Neural progenitor cell (in vitro differentiated cells): ENCODE data around the gene UBE2J1. TPM values are rescaled to one million over a fixed set of nuclear protein-coding genes. Genes with fewer than 3 reads are reported as not detected.

Experiments
- DNase-seq: peaks from one replicate; pipeline ENCODE4 v3.0.0-alpha.2; 2016; ENCODE audit warnings: low spot score
- H2AFZ ChIP-seq: fragments of 200-600 bp; sonication (generic); replicated peaks from 2 replicates; pipeline ENCODE4 v1.6.1; 2016; ENCODE audit warnings: antibody characterized with exemption
- H3F3A ChIP-seq: fragments of 200-600 bp; sonication (generic); 2 replicates; pipeline ENCODE4 v1.6.1; 2016; ENCODE audit warnings: antibody characterized with exemption, low read depth
- H3K27ac ChIP-seq: fragments of 200-600 bp; sonication (generic); 2 replicates; pipeline ENCODE4 v1.5.1; 2016; ENCODE audit warnings: mild to moderate bottlenecking
- H3K27me3 ChIP-seq: fragments of 200-600 bp; sonication (generic); 2 replicates; pipeline ENCODE4 v1.6.1; 2016; ENCODE audit warnings: mild to moderate bottlenecking, moderate library complexity
- H3K36me3 ChIP-seq: fragments of 200-600 bp; sonication (generic); 2 replicates; pipeline ENCODE4 v1.5.1; 2016
- H3K4me1 ChIP-seq: fragments of 200-600 bp; sonication (generic); 2 replicates; pipeline ENCODE4 v1.6.1; 2016; ENCODE audit warnings: mixed run types
- H3K4me2 ChIP-seq: fragments of 200-600 bp; sonication (generic); 2 replicates; pipeline ENCODE4 v1.6.1; 2016
- H3K4me3 ChIP-seq: fragments of 200-600 bp; sonication (generic); 2 replicates; pipeline ENCODE4 v1.5.1; 2016
- H3K79me2 ChIP-seq: fragments of 200-600 bp; sonication (generic); 2 replicates; pipeline ENCODE4 v1.6.1; 2016; ENCODE audit warnings: low read depth
- H3K9ac ChIP-seq: fragments of 200-600 bp; sonication (generic); 2 replicates; pipeline ENCODE4 v1.6.1; 2016
- H3K9me3 ChIP-seq: fragments of 200-600 bp; sonication (generic); 2 replicates; pipeline ENCODE4 v1.5.1; 2016; ENCODE audit warnings: low read depth
- H4K20me1 ChIP-seq: fragments of 200-600 bp; sonication (generic); 2 replicates; pipeline ENCODE4 v1.6.1; 2016; ENCODE audit warnings: low read depth
- H3K27ac Mint-ChIP-seq: 3 replicates; pipeline ENCODE4 v1.8.0; 2021; ENCODE audit warnings: mixed read lengths
- H3K27me3 Mint-ChIP-seq: 2 replicates; pipeline ENCODE4 v1.8.0; 2022; ENCODE audit warnings: low read depth, mild to moderate bottlenecking, inconsistent platforms, moderate library complexity, mixed read lengths; ENCODE audit not compliant: insufficient read depth
- H3K36me3 Mint-ChIP-seq: 3 replicates; pipeline ENCODE4 v1.8.0; 2021; ENCODE audit warnings: mixed read lengths
- H3K4me1 Mint-ChIP-seq: 3 replicates; pipeline ENCODE4 v1.8.0; 2021; ENCODE audit warnings: mixed read lengths
- H3K4me3 Mint-ChIP-seq: 3 replicates; pipeline ENCODE4 v1.8.0; 2021; ENCODE audit warnings: mild to moderate bottlenecking, moderate library complexity, mixed read lengths
- H3K9me3 Mint-ChIP-seq: 3 replicates; pipeline ENCODE4 v1.8.0; 2020; ENCODE audit warnings: mixed read lengths
- EZH2 ChIP-seq: fragments of 200-600 bp; sonication (generic); IDR thresholded peaks from 2 replicates; pipeline ENCODE4 v1.6.1; 2017; ENCODE audit warnings: antibody characterized with exemption, mild to moderate bottlenecking, moderate library complexity
- EZH2phosphoT487 ChIP-seq: fragments of 200-600 bp; sonication (generic); IDR thresholded peaks from 2 replicates; pipeline ENCODE4 v1.6.1; 2017; ENCODE audit warnings: antibody characterized with exemption
- total RNA-seq: library from RNA; depleted of rRNA; stranded (reverse); fragments of >200 nt; gene quantifications from 2 replicates; pipeline ENCODE4 v1.2.3, GENCODE V29; 2015; ENCODE audit warnings: low replicate concordance
- TF ChIP-seq, protein P1 (sequence below): fragments of 200-600 bp; sonication (generic); IDR thresholded peaks from 2 replicates; pipeline ENCODE4 v1.5.1; 2017; ENCODE audit warnings: antibody characterized with exemption, mild to moderate bottlenecking

UBE2J1 gene
- total RNA-seq, 1 donor from 2014 or later = 43.0 TPM

DNA sequence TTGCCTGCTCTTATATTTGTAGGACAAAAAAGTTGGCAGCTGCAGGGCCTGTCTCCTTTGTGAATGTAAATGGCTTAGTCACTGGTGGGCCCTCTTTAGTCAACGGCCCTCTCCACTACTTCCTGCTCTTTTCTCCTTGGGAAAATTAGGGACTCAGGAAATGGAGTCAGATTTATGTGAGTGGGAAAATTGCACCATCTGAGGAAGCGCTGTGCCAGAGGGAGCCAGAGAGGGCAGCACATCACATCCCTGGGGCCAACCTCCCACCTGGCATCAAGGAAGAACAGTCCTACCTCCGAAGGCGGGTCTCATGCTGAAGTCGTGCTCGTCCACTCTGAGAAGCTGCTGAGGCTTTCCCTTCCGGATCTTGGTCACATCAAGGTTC, 53.1 kb downstream of the UBE2J1 start:
- Histone ChIP-seq H3K79me2 (no peaks in the 10 kb centered on the region), H3K9me3 (no peaks in the 10 kb centered on the region), H3K27me3 (no peaks in the 10 kb centered on the region), H3K4me3 (no peak overlapping the region), H3K36me3 (no peaks in the 10 kb centered on the region), H3K4me2 (no peak overlapping the region), H2AFZ (no peak overlapping the region), H3K27ac (no peak overlapping the region), H4K20me1 (no peaks in the 10 kb centered on the region), H3K4me1 (peaks cover 16% of the 10 kb centered on the region), H3K9ac (no peak overlapping the region), H3F3A (peaks cover 3% of the 10 kb centered on the region)
- Mint-ChIP-seq H3K4me3 (no peak overlapping the region), H3K27ac (no peak overlapping the region), H3K36me3 (peaks cover 7% of the 10 kb centered on the region), H3K4me1 (peaks cover 27% of the 10 kb centered on the region), H3K27me3 (peaks cover 18% of the 10 kb centered on the region), H3K9me3 (peaks cover 26% of the 10 kb centered on the region)
- TF ChIP-seq, protein P1, sequence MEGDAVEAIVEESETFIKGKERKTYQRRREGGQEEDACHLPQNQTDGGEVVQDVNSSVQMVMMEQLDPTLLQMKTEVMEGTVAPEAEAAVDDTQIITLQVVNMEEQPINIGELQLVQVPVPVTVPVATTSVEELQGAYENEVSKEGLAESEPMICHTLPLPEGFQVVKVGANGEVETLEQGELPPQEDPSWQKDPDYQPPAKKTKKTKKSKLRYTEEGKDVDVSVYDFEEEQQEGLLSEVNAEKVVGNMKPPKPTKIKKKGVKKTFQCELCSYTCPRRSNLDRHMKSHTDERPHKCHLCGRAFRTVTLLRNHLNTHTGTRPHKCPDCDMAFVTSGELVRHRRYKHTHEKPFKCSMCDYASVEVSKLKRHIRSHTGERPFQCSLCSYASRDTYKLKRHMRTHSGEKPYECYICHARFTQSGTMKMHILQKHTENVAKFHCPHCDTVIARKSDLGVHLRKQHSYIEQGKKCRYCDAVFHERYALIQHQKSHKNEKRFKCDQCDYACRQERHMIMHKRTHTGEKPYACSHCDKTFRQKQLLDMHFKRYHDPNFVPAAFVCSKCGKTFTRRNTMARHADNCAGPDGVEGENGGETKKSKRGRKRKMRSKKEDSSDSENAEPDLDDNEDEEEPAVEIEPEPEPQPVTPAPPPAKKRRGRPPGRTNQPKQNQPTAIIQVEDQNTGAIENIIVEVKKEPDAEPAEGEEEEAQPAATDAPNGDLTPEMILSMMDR = peak; percentile 39
- no peak for TF ChIP-seq EZH2
- no peak for TF ChIP-seq EZH2phosphoT487
- no peak for DNase-seq

DNA sequence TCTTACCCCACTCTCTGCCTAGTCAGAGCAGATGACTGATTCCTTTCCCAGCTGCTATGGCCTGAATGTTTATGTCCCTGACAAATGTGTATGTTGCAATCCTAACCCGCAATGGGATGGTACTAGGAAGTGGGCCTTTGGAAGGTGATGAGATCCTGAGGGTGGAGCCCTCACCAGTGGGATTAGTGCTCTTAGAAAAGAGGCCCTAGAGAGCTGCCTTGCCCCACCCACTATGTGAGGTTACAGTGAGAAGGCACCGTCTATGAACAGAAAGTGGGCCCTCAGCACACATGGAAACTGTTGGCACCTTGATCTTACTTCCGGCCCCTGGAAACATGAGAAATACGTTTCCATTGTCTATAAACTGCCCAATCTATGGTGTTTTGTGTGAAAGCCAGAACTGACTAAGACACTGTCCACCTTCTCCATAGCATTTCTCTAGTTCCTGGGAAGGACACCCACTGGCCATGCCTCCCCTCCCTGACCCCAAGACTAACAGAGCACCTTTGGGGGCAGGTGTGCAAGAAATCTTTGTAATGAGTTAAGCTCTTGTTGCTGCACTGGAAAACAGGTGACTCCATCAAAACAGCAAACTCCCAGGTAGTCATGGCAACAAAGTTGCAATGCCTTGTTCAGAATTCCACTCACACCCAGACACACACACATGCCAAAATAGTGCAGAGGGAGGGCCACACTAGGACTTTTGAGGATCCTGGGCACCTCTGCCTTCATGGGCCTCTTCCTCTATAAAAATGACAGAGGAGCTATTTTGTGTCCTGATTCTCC, 53.6 kb downstream of the UBE2J1 start:
- Histone ChIP-seq H3K9ac (no peak overlapping the region), H3K4me2 (peak overlapping the region; percentile 21), H3K27ac (no peak overlapping the region), H3F3A (peaks cover 3% of the 10 kb centered on the region), H2AFZ (no peak overlapping the region), H3K4me1 (peaks cover 16% of the 10 kb centered on the region), H3K4me3 (no peak overlapping the region), H4K20me1 (no peaks in the 10 kb centered on the region), H3K27me3 (no peaks in the 10 kb centered on the region), H3K79me2 (no peaks in the 10 kb centered on the region), H3K9me3 (no peaks in the 10 kb centered on the region), H3K36me3 (no peaks in the 10 kb centered on the region)
- Mint-ChIP-seq H3K27me3 (peaks cover 16% of the 10 kb centered on the region), H3K36me3 (peaks cover 7% of the 10 kb centered on the region), H3K4me1 (peaks cover 27% of the 10 kb centered on the region), H3K9me3 (peaks cover 24% of the 10 kb centered on the region), H3K27ac (peak overlapping the region; percentile 52), H3K4me3 (no peak overlapping the region)
- DNase-seq = no peak
- TF ChIP-seq, protein P1 = no peak
- no peak for TF ChIP-seq EZH2phosphoT487
- no peak for TF ChIP-seq EZH2

DNA sequence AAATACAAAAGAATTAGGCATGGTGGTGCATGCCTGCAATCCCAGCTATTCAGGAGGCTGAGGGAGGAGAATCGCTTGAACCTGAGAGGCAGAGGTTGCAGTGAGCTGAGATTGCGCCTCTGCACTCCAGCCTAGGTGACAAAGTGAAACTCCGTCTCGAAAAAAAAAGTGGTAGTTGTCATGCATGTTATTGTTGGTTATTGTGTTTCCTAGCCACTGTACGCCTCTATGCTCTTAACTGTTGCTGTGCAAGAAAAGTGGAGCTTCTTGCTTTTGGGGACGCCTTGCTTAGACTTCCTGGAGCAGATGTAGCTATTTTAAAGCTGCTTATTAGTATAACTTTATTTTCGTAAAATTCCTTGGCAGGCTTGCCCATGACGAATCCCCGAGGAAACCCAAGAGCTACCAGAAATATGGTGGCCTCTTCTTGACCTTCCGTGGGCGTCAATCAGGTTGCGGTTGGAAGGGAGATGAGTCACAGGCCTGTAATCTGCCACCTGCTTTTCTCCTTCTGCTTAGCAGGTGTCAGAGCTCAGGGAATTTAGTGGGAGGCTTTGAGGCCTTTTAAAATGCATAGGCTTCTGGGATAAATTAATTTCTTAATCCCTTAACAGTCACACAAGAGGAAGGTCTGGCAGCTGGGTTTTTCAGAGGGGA, 54.7 kb downstream of the UBE2J1 start:
- H3K36me3 ChIP-seq = no peaks in the 10 kb centered on the region
- H3F3A ChIP-seq = peaks cover 3% of the 10 kb centered on the region
- H3K4me1 ChIP-seq = peaks cover 16% of the 10 kb centered on the region
- no peaks in the 10 kb centered on the region for H3K27me3 ChIP-seq
- H3K79me2 ChIP-seq = no peaks in the 10 kb centered on the region
- H4K20me1 ChIP-seq = no peaks in the 10 kb centered on the region
- H3K4me2 ChIP-seq = peak overlapping the region; percentile 21
- H3K4me3 Mint-ChIP-seq = peak overlapping the region; percentile 58
- H3K27me3 Mint-ChIP-seq = peaks cover 14% of the 10 kb centered on the region
- no peak overlapping the region for H3K27ac ChIP-seq
- TF ChIP-seq, protein P1 = no peak
- no peak for TF ChIP-seq EZH2
- no peak for TF ChIP-seq EZH2phosphoT487
- H3K36me3 Mint-ChIP-seq = peaks cover 6% of the 10 kb centered on the region
- peaks cover 27% of the 10 kb centered on the region for H3K4me1 Mint-ChIP-seq
- H3K9me3 Mint-ChIP-seq = peaks cover 16% of the 10 kb centered on the region
- H3K9me3 ChIP-seq = no peaks in the 10 kb centered on the region
- no peak overlapping the region for H3K4me3 ChIP-seq
- H3K27ac Mint-ChIP-seq = peak overlapping the region; percentile 76
- H2AFZ ChIP-seq = no peak overlapping the region
- peak; percentile 47 for DNase-seq
- H3K9ac ChIP-seq = no peak overlapping the region
